Mesendoderm (in vitro differentiated cells): ENCODE measurements around the gene PALD1.
"Not testable (repeated sequence)": the region's sequence is repeated elsewhere in the genome, so short reads cannot be mapped to it uniquely, and the experiment has no call there.

Experiments
- DNase-seq: peaks from one replicate; pipeline ENCODE4 v3.0.0; 2013
- H2AK5ac ChIP-seq: 2 replicates; pipeline ENCODE4 v1.6.1; 2013; ENCODE audit warnings: low read length, inconsistent platforms
- H2BK120ac ChIP-seq: 2 replicates; pipeline ENCODE4 v1.6.1; 2013; ENCODE audit warnings: low read depth, mild to moderate bottlenecking, low read length, moderate library complexity, mixed read lengths
- H2BK15ac ChIP-seq: replicated peaks from 2 replicates; pipeline ENCODE4 v1.6.1; 2013; ENCODE audit warnings: low read depth, mild to moderate bottlenecking, moderate library complexity
- H2BK5ac ChIP-seq: 2 replicates; pipeline ENCODE4 v1.6.1; 2013; ENCODE audit warnings: low read length, inconsistent platforms
- H3K18ac ChIP-seq: 2 replicates; pipeline ENCODE4 v1.6.1; 2013; ENCODE audit warnings: mild to moderate bottlenecking, low read length, mixed read lengths
- H3K23ac ChIP-seq: one replicate; pipeline ENCODE4 v1.6.1; 2013; ENCODE audit warnings: low read length
- H3K27ac ChIP-seq: 2 replicates; pipeline ENCODE4 v1.5.1; 2013; ENCODE audit warnings: low read depth, mild to moderate bottlenecking, inconsistent platforms, low read length, moderate library complexity
- H3K27me3 ChIP-seq: 2 replicates; pipeline ENCODE4 v1.6.1; 2013; ENCODE audit warnings: low read length, control low read depth, mild to moderate bottlenecking, inconsistent platforms; ENCODE audit not compliant: insufficient read depth, poor library complexity
- H3K36me3 ChIP-seq: 2 replicates; pipeline ENCODE4 v1.6.1; 2013; ENCODE audit warnings: low read length, inconsistent platforms; ENCODE audit not compliant: control insufficient read depth, insufficient read depth
- H3K4ac ChIP-seq: one replicate; pipeline ENCODE4 v1.6.1; 2013; ENCODE audit warnings: low read depth, mild to moderate bottlenecking, low read length, moderate library complexity
- H3K4me1 ChIP-seq: 2 replicates; pipeline ENCODE4 v1.6.1; 2013; ENCODE audit warnings: low read depth, low read length, inconsistent platforms; ENCODE audit not compliant: control insufficient read depth
- H3K4me2 ChIP-seq: 2 replicates; pipeline ENCODE4 v1.6.1; 2013; ENCODE audit warnings: low read length
- H3K4me3 ChIP-seq: 2 replicates; pipeline ENCODE4 v1.5.1; 2013; ENCODE audit warnings: mild to moderate bottlenecking, low read length
- H3K56ac ChIP-seq: one replicate; pipeline ENCODE4 v1.6.1; 2013; ENCODE audit warnings: low read length
- H3K79me1 ChIP-seq: 2 replicates; pipeline ENCODE4 v1.6.1; 2013; ENCODE audit warnings: low read length, inconsistent platforms
- H3K79me2 ChIP-seq: 2 replicates; pipeline ENCODE4 v1.6.1; 2013; ENCODE audit warnings: mild to moderate bottlenecking, low read length; ENCODE audit not compliant: control insufficient read depth, insufficient read depth
- H3K9ac ChIP-seq: 2 replicates; pipeline ENCODE4 v1.6.1; 2013; ENCODE audit warnings: low read length, inconsistent platforms
- H4K5ac ChIP-seq: one replicate; pipeline ENCODE4 v1.6.1; 2013; ENCODE audit warnings: low read length
- H4K8ac ChIP-seq: one replicate; pipeline ENCODE4 v1.6.1; 2013; ENCODE audit warnings: low read depth, mild to moderate bottlenecking, control low read depth, low read length, moderate library complexity
- WGBS: extraction: QIAGEN DNeasy Blood & Tissue Kit; methylation state at CpG from one replicate; pipeline ENCODE4 v1.1.7; 2013; ENCODE audit warnings: low lambda C conversion rate, missing lambda C conversion rate; ENCODE audit not compliant: insufficient coverage; ENCODE audit errors: extremely low coverage; 5-methylcytosine and 5-hydroxymethylcytosine counted together

The PALD1 gene

GRCh38 chr10:70578371-70578947 is 99.9 kb downstream of the PALD1 start:
- Histone ChIP-seq H3K9ac (no peak overlapping the region), H2BK120ac (no peak overlapping the region), H3K79me1 (no peaks in the 10 kb centered on the region), H3K56ac (no peak overlapping the region), H3K18ac (no peak overlapping the region), H3K4me3 (no peak overlapping the region), H4K5ac (no peak overlapping the region), H3K27ac (no peak overlapping the region), H3K27me3 (no peaks in the 10 kb centered on the region), H3K23ac (no peak overlapping the region), H2BK15ac (no peak overlapping the region), H3K79me2 (no peaks in the 10 kb centered on the region), H4K8ac (no peak overlapping the region), H3K4me1 (no peaks in the 10 kb centered on the region), H3K4ac (no peak overlapping the region), H2AK5ac (no peak overlapping the region), H2BK5ac (no peak overlapping the region), H3K36me3 (no peaks in the 10 kb centered on the region), H3K4me2 (no peak overlapping the region)
- no CpG with 5 or more reads among the region's 7 CpGs for WGBS
- DNase-seq: no peak

DNA sequence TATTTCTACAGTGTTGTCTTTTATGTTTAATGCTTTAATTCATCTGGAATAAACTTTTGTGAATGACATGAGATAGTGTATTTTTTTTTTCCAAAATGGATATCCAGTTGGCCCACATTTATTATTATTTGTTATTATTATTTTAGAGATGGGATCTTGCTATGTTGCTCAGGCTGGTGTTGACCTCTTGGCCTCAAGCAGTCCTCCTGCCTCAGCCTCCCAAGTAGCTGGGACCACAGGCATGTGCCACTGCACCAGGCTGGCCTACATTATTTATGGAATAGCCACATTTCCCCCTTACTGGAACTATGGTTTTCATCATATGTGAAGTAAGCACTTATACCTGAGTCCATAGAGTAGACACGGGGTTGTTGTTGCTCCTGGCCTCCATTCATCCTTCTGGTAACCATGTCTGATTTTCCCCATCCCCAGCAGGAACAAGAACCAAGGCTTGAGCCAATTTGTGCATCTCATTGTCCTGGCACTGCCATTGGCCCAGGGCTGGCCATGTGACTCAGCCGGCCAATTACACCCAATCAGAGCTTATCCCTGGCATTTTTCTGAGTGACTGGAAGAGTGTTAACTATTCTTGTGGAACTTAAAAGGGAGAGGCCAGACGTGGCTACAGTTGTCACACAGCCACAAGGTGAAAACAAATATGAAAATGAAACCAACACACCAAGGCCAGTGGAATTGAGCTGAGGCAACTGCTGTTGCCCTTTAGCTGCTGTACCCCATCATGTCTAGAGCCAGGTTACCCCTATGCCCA is 100.9 kb downstream of the PALD1 start:
- no peak overlapping the region for H3K9ac ChIP-seq
- no peak for DNase-seq
- no peak overlapping the region for H2BK5ac ChIP-seq
- no peak overlapping the region for H3K4ac ChIP-seq
- WGBS: no CpG with 5 or more reads among the region's 3 CpGs
- no peak overlapping the region for H3K27ac ChIP-seq
- no peak overlapping the region for H3K4me3 ChIP-seq
- no peak overlapping the region for H2BK120ac ChIP-seq
- H3K4me2 ChIP-seq: no peak overlapping the region
- no peak overlapping the region for H3K18ac ChIP-seq
- H3K27me3 ChIP-seq: no peaks in the 10 kb centered on the region
- no peak overlapping the region for H3K56ac ChIP-seq
- H3K36me3 ChIP-seq: no peaks in the 10 kb centered on the region
- H2BK15ac ChIP-seq: no peak overlapping the region
- no peaks in the 10 kb centered on the region for H3K79me1 ChIP-seq
- no peaks in the 10 kb centered on the region for H3K4me1 ChIP-seq
- no peaks in the 10 kb centered on the region for H3K79me2 ChIP-seq
- no peak overlapping the region for H4K5ac ChIP-seq
- no peak overlapping the region for H4K8ac ChIP-seq
- H2AK5ac ChIP-seq: no peak overlapping the region
- no peak overlapping the region for H3K23ac ChIP-seq

DNA sequence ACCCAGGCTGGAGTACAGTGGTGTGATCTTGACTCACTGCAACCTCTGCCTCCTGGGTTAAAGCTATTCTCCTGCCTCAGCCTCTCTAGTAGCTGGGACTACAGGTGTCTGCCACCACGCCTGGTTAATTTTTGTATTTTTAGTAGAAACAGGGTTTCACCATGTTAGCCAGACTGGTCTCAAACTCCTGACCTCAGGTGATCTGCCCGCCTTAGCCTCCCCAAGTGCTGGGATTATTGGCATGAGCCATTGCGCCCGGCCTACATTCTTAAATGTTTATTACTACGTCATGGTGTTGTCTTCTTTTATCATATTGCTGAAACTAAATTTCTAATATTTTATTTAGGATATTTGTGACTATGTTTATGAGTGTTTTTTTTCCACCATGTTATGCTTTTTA is 102.6 kb downstream of the PALD1 start:
- DNase-seq, H2AK5ac ChIP-seq, H3K36me3 ChIP-seq, H3K4me3 ChIP-seq, H3K9ac ChIP-seq, H3K79me1 ChIP-seq, H3K23ac ChIP-seq, H2BK120ac ChIP-seq, H4K8ac ChIP-seq, H3K4ac ChIP-seq, H3K4me2 ChIP-seq, H2BK5ac ChIP-seq, H3K27me3 ChIP-seq, H3K79me2 ChIP-seq, H4K5ac ChIP-seq, H3K18ac ChIP-seq, H3K56ac ChIP-seq, H3K27ac ChIP-seq, H3K4me1 ChIP-seq, H2BK15ac ChIP-seq: not testable (repeated sequence)
- no CpG with 5 or more reads among the region's 5 CpGs for WGBS

DNA sequence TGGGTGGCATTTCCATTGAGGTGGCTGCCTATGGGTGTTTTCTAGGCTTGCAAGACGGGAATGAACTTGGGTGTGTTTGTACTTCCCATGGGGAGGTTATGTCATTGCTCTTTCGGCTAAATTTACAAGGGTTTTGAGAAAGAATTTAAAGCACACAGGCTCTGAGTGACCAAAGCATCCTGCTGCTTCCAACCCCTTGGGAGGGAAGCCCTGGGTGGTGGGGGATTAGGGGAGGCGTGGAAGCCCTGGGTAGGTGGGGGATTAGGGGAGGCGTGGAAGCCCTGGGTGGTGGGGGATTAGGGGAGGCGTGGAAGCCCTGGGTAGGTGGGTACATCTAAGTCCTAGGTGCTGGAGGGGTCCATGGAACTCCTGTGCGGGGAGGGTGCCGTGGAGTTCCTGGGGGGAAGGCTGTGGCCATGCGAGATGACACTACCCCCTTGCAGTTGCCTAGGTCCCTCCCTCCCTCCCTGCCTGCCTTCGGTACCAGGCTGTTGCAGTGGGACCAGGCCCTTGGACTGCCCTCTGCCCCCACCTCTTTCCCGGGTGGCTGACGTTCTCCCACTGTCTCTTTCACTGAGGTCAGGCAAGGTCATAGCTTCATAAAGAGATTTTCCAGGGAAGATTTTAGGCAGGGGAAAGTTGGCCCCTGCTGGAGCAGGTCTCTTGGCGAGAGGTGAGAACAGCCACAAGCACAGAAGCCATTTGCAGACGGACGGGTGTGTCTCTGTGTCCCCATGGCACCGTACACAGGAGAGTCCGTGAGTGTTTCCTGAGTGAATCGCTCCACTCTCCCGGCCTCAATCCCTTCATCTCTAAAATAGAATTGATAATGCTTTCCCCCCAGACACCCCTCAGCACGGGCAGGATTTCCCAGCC is 104.5 kb downstream of the PALD1 start:
- H3K23ac ChIP-seq: no peak overlapping the region
- H2AK5ac ChIP-seq: no peak overlapping the region
- H3K4ac ChIP-seq: no peak overlapping the region
- no peaks in the 10 kb centered on the region for H3K27me3 ChIP-seq
- no peak overlapping the region for H3K9ac ChIP-seq
- H2BK15ac ChIP-seq: no peak overlapping the region
- H3K56ac ChIP-seq: no peak overlapping the region
- no peaks in the 10 kb centered on the region for H3K79me2 ChIP-seq
- peaks cover 2% of the 10 kb centered on the region for H3K4me1 ChIP-seq
- DNase-seq: no peak
- no peak overlapping the region for H3K4me3 ChIP-seq
- H2BK120ac ChIP-seq: no peak overlapping the region
- no peak overlapping the region for H2BK5ac ChIP-seq
- H3K36me3 ChIP-seq: no peaks in the 10 kb centered on the region
- H3K27ac ChIP-seq: no peak overlapping the region
- H4K8ac ChIP-seq: no peak overlapping the region
- WGBS: no CpG with 5 or more reads among the region's 19 CpGs
- no peaks in the 10 kb centered on the region for H3K79me1 ChIP-seq
- H3K18ac ChIP-seq: no peak overlapping the region
- no peak overlapping the region for H3K4me2 ChIP-seq
- no peak overlapping the region for H4K5ac ChIP-seq

DNA sequence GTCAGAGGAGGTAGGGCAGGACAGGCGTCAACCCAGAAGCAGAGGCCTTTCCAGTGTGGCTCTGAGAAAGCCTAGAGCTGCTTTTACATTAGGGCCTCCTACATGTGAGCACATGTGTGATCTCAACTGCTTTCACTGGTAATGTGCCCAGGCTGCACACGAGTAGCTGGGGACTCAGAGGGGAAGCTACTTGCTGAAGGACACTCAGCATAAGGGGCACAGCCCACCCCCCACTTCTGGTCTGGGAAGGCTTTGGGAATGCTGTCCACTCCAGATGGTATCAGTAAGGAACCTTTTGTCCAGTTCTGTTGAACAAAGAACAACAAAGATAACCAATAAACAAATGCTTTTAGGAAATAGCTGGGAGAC is 105.1 kb downstream of the PALD1 start:
- Histone ChIP-seq H3K9ac (no peak overlapping the region), H3K4ac (no peak overlapping the region), H3K79me1 (no peaks in the 10 kb centered on the region), H3K4me3 (no peak overlapping the region), H3K27ac (no peak overlapping the region), H4K5ac (no peak overlapping the region), H3K56ac (no peak overlapping the region), H2BK5ac (no peak overlapping the region), H2BK15ac (no peak overlapping the region), H3K4me2 (no peak overlapping the region), H3K23ac (no peak overlapping the region), H3K27me3 (no peaks in the 10 kb centered on the region), H2AK5ac (no peak overlapping the region), H2BK120ac (no peak overlapping the region), H3K79me2 (no peaks in the 10 kb centered on the region), H3K4me1 (peaks cover 2% of the 10 kb centered on the region), H3K18ac (no peak overlapping the region), H3K36me3 (no peaks in the 10 kb centered on the region), H4K8ac (no peak overlapping the region)
- DNase-seq: no peak
- no CpG with 5 or more reads among the region's 2 CpGs for WGBS
